GM18861 (cell line): ENCODE data around the gene TNNI3.
A peak's percentile ranks its signal among the peaks of the same experiment; 100 is the strongest.

Experiments
- ATAC-seq: cut with Tn5 transposase; IDR thresholded peaks from one replicate; pipeline ENCODE4 v1.9.1; 2021; ENCODE audit not compliant: unreplicated experiment

Gene TNNI3

GRCh38 chr19:55147545-55148251 is 9.8 kb downstream of the TNNI3 start:
- ATAC-seq: no peak

- no peak for ATAC-seq
Observed at GRCh38 chr19:55146705-55147273, 10.7 kb downstream of the TNNI3 start.

DNA sequence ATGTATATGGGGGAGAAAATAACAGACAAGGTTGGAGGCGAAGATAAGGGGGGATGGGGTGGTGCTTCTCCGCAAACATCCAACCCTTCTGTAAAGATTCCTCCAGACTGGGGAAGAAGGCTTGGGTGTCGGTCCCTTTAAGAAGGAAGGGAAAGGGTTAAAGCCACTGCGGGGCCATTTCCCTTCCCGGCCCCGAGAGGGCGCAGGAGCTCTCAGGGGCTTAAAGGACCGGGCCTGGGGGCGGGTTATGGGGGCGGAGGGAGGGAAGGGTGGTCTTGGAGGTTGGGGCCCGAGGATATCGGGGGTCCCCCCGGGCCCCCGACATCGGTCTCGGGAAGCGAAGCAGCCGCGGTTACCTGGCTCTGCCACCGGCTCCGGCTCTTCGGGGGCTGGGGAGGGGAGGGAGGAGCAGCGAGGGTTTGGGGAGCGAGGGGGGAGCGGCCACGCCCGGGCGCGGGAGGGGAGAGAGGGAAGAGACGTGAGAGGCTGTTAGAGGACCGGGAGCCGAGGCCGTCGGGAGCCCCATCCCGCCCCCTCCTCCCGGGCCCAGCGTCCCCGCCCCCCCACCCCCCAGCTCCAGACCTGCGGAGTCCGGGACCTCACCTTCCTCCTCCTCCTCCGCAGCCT is 11.3 kb downstream of the TNNI3 start:
- no peak for ATAC-seq

GRCh38 chr19:55145232-55145631 is 12.3 kb downstream of the TNNI3 start:
- ATAC-seq: no peak

- ATAC-seq: no peak
Observed at GRCh38 chr19:55141696-55142095, 15.8 kb downstream of the TNNI3 start.

GRCh38 chr19:55137915-55138314 is 19.6 kb downstream of the TNNI3 start:
- no peak for ATAC-seq

- no peak for ATAC-seq
Observed at GRCh38 chr19:55136399-55137102, 21.0 kb downstream of the TNNI3 start.

GRCh38 chr19:55134736-55135135 is 22.8 kb downstream of the TNNI3 start:
- no peak for ATAC-seq

DNA sequence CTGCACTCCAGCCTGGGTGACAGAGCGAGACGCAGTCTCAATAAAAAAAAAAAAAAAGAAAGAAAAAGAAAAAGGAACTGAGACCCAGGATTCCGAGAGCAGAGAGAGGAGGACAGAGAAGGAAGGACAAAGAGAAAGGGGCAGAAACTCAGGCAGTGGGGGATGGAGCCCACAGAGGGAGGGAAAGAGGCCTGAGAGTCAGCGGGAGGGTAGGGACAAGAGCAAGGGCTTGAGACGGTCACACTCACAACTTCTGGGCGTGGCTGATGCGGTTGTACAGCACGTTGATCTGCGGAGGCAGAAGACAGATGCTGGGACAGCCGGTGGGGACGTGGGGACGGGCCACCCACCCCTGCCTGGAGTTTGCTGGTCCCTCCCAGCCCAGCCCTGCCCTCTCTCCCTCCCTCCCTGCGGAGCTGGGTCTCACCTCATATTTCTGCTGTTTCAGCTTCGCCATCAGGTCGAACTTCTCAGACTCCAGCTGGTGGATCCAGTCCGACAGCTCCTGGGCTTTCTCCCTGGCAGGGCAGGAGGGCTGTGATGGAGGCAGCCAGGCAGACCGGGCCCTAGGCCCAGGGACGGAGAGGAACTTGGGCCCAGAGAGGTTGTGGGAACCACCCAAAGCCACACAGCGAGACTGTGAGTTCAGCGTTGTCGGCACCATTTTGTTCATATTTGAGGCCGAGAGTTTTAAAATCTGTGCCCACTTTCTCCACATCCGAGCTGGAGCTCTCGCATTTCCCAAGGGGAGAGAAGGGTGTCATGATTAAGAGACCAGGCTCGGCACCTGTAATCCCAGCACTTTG is 23.7 kb downstream of the TNNI3 start:
- no peak for ATAC-seq

DNA sequence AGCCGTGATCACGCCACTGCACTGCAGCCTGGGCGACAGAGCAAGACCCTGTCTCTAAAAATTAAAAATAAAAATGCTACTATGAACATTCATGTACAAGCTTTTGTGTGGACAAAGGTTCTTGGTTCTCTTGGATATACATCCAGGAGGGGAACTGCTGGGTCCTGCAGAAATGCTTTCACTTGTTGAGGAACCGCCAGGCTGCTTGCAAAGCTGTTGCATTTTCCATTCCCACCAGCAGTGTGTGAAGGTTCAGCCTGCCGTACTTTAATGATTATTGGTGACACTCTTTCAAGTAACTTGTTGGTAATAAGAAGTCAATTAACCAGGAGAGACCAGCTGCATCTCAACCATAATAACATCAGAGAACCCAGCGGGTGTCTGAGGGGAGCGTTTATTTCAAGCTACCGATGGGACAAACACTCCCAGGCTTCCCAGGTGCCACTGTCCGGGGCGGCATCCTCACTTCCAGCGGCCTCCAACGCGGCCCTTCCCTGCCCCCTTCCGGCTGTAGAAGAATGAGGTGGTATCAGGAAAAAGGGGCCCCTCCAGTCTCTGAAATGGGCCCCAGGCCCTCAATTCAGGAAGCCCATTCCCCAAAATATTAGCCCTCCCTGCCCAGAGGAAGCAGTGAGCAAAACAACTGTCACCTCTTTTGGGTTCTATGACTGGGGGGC is 24.9 kb downstream of the TNNI3 start:
- no peak for ATAC-seq

DNA sequence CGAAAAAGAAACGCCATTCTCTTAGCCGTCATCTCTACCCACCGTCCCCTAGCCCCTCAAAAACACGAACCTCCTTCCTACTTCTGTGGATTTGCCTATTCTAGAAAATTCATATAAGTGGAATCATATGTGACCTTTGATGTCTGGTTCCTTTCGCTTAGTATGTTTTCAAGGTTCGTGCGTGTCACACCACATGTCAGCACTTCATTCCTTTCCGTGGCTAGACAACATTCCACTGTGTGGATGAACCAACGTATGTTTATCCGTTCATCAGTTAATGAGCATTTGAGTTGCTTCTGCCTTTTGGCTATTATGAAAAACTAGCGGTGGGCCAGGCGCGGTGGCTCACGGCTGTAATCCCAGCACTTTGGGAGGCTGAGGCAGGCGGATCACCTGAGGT is 26.1 kb downstream of the TNNI3 start:
- no peak for ATAC-seq

DNA sequence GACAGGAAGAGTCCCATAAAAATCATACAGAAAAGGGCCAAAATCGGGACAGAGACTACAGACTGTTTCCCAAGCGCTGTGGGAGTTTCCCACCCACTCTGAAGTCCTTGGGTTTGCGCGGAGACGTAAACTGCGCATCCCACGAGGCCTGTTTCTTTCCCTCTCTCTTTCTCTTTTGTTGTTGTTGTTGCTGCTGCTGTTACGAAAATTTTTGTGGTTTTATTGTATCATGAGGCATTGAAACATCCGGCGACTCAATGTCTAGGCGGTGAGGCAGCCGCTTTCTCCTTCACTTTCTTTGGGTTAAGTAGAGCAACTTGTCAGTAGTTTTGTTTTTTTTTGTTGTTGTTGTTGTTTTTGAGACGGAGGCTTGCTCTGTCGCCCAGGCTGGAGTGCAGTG is 38.5 kb downstream of the TNNI3 start:
- ATAC-seq: no peak

GRCh38 chr19:55118401-55118991 is 39.0 kb downstream of the TNNI3 start:
- ATAC-seq: no peak

- ATAC-seq: peak; percentile 82
Observed at GRCh38 chr19:55117663-55118391, 39.7 kb downstream of the TNNI3 start.

DNA sequence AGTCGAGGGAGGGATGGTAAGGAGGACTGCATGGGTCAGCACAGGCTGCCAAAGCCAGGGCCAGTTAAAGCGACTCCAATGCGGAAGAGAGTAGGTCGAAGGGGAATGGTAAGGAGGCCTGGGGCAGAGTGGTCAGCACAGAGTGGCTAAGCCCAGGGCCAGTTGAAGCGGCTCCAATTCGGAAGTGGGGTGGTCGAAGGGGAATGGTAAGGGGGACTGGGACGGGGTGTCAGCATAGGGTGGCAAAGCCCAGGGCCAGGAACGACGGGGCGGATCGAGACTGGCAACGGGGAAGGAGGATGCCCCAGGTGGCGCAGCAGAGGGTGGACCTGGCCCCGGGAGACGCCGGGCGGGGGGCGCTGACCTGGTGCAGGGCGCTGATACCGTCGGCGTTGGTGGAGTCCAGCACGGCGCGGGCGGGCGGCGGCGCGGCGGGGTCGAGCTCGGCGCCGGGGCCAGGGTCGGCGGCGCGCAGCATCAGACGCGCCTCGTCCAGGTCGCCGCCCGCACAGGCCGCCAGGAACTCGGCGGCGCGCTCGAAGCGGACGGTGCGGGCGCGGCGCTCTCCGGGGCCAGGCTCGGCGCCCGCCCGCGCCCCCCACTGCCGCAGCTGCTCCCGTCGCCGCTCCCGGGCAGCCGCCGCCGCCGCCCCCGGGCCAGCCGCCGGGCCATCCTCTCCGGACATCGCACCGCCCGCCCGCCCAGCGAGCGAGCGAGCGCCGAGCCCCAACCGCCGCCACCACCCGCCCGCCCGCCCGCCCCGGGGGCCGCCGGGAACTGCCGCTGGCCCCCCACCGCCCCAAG is 40.5 kb downstream of the TNNI3 start, which contains the start of gene PPP1R12C:
TSS of gene PPP1R12C (minus strand) at position 779 of the 804 bp plus-strand sequence. CDS start at position 685, 94 bp downstream.
- no peak for ATAC-seq

GRCh38 chr19:55116232-55116858 is 41.2 kb downstream of the TNNI3 start:
- no peak for ATAC-seq

DNA sequence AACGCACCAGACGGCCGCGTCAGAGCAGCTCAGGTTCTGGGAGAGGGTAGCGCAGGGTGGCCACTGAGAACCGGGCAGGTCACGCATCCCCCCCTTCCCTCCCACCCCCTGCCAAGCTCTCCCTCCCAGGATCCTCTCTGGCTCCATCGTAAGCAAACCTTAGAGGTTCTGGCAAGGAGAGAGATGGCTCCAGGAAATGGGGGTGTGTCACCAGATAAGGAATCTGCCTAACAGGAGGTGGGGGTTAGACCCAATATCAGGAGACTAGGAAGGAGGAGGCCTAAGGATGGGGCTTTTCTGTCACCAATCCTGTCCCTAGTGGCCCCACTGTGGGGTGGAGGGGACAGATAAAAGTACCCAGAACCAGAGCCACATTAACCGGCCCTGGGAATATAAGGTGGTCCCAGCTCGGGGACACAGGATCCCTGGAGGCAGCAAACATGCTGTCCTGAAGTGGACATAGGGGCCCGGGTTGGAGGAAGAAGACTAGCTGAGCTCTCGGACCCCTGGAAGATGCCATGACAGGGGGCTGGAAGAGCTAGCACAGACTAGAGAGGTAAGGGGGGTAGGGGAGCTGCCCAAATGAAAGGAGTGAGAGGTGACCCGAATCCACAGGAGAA is 42.0 kb downstream of the TNNI3 start:
- no peak for ATAC-seq
